Measurements from ENCODE around the gene PPP1R37. TPM values are rescaled to one million over a fixed set of nuclear protein-coding genes. Genes with fewer than 3 reads are reported as not detected.

Gene PPP1R37
- total RNA-seq, 4 donors from 2014 or later = 17.2 to 32.4 (median 17.8) TPM

DNA sequence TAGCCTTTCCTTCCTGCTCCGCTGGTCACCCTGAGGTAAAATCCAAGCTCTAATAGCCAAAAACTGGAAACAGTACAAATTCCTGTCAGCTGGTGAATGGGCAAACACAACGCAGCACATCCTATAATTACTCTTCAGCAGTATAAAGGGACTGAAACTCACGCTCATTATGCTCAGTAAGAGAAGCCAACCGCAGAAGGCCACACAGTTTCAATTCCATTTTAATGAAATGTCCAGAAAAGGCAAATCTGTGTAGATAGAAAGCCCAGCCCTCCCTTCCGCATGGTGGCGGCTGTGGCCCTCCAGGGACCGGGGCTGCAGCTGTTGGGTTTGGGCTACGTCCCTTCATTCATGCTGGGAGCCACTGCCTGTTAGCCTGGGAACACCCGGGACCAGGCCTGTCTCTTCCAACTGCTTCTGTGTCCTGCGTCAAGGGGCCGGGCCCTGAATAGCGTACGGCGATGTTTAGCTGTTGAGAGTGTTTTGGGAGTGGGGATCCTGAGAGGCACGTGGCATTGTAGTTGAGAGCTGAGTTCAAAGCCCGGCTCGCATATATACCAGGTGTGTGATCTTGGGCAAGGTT is 44.3 kb downstream of the PPP1R37 start:
- TF ChIP-seq, protein P1, sequence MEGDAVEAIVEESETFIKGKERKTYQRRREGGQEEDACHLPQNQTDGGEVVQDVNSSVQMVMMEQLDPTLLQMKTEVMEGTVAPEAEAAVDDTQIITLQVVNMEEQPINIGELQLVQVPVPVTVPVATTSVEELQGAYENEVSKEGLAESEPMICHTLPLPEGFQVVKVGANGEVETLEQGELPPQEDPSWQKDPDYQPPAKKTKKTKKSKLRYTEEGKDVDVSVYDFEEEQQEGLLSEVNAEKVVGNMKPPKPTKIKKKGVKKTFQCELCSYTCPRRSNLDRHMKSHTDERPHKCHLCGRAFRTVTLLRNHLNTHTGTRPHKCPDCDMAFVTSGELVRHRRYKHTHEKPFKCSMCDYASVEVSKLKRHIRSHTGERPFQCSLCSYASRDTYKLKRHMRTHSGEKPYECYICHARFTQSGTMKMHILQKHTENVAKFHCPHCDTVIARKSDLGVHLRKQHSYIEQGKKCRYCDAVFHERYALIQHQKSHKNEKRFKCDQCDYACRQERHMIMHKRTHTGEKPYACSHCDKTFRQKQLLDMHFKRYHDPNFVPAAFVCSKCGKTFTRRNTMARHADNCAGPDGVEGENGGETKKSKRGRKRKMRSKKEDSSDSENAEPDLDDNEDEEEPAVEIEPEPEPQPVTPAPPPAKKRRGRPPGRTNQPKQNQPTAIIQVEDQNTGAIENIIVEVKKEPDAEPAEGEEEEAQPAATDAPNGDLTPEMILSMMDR (IDR thresholded peaks at IDR 0.05; ENCODE audit: low read depth) = no peak

DNA sequence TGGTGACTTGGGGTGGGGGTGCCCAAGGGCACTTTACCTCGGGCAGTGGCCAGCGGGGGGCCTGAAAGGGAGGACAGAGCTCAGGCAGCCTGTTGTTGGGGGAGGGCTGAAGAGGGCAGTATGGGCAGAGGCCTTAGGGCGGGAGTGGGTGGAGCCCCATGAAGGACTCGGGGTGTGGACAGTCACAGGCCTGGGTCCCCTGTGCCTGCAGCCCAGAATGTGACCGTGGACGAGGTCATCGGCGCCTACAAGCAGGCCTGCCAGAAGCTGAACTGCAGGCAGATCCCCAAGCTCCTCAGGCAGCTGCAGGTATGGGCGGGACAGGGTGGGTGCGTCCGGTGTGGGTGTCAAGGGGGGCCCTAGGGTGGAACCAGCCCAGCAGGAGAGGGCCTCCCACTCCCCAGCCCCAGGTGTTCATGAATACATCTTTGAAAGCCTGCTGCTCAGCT is 45.3 kb downstream of the PPP1R37 start:
- TF ChIP-seq, protein P1 (IDR thresholded peaks at IDR 0.05; ENCODE audit: low read depth) = no peak

DNA sequence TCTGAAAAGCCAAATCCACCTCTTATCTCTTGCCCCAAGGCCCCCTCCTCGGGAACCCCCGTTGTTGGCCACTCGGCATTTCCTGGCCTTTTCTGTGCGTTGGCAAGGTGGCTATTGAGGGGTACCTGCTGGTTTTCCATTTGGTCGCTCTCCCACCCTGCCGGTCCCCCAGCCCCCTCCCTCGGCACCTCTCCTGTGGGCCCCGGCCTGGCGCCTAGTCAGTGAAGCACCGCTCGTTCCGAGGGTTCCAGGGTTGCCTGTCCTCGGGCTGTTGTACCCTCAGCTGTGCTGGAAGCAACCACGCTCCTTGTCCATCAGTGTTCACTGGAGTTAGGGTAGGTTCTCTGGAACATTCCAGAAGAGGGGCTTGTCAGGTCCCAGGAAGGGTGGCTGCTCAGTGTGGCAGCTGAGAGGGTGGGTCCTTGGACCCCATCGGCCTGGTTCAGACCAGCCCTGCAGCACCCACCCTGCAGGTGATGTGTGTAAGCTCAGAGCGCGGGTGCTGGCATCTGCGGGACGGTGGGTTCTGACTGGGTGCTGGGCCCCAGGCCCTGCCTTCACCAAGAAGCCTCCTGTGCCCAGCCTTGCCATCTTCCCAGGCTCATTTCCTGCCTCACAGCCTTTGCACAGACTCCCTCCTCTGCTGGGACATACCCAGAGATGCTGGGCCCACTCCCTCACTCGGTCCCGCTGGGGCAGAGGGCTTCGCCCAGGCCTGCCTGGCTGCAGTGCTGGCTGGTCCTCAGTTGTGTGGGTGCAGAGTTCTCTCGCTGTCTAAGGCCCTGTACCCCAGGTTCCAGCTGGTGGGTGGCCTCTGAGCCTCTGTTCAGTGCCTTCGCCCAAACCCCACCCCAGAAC is 46.5 kb downstream of the PPP1R37 start:
- TF ChIP-seq, protein P1 (IDR thresholded peaks at IDR 0.05; ENCODE audit: low read depth) = no peak

DNA sequence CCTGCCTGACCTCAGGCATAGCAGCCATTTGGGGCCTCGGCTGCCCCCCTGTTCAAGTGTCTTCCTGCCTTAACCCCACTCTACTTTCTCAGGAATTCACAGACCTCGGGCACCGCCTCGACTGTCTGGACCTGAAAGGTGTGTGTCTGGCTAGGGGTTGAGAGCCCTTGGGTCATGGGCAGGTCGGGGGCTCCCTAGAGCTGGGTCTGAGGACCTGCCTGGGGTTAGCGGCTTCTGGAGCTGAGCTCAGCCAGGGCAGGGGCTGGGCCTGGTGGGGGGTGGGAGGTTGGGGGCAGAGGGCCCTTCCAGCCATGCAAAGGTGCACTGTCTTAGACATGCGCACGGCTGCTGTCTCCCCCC is 47.1 kb downstream of the PPP1R37 start:
- TF ChIP-seq, protein P1 (IDR thresholded peaks at IDR 0.05; ENCODE audit: low read depth) = no peak

DNA sequence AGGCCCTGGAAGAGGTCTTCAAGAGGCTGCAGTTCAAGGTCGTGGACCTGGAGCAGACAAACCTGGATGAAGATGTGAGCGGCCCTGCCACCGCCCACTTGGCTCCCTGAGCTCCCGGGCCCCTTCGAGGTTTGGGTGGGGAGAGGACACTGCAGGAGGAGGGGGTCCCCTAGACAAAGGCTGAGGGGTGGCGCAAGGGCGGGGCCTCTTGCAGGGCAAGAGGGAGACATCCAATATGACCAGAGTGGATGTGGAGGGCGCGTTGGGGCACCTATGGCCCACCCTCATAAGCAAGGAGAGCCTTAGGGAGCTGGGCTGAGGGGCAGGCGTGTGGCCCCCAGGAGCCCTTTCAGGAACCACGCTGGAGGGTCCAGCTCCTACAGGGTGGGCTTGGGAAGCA is 47.6 kb downstream of the PPP1R37 start:
- TF ChIP-seq, protein P1 (IDR thresholded peaks at IDR 0.05; ENCODE audit: low read depth) = no peak

DNA sequence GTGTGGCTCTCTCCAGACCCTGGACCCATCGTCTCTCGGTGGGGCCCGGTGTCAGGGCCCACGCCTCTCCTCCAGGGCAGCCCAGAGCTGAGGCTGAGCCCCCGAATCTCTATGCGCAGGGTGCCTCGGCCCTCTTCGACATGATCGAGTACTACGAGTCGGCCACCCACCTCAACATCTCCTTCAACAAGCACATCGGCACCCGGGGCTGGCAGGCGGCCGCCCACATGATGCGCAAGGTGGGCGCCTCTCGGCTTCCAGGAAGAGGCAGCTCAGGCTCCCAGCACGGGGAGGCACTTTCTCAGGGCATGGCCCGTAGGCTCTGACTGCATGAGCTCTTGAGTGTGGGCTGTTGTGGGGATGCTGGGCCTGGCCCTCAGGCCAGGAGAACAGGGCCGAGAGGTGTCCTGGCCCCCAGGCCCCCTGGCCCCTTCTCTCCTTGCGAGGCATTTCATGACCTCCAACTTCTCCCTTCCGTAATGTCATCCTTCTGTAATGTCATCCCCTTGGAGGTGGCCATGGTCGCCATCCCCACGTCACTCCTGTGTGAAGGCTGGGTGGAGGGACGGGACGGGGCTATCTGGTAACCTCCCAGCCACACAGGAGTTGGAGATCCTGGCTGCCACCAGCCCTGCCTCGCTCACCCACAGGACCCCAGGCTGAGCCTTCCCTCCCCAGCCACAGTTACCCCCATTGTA is 48.4 kb downstream of the PPP1R37 start:
- TF ChIP-seq, protein P1 (IDR thresholded peaks at IDR 0.05; ENCODE audit: low read depth) = no peak

Measured in subcutaneous adipose tissue (tissue), 4 donors.